HG03558 (cell line): ENCODE measurements around the gene CCNO.

Experiments
- ATAC-seq: cut with Tn5 transposase; IDR thresholded peaks from one replicate; pipeline ENCODE4 v1.9.1; 2021; ENCODE audit warnings: moderate number of reproducible peaks; ENCODE audit not compliant: unreplicated experiment; ENCODE audit errors: extremely low read depth

The CCNO gene

GRCh38 chr5:55223812-55224240 lies 9.6 kb downstream of the CCNO start:
- ATAC-seq = no peak

GRCh38 chr5:55222985-55223811 lies 10.2 kb downstream of the CCNO start:
- no peak for ATAC-seq

- no peak for ATAC-seq
These were observed 11.1 kb downstream of the CCNO start for GRCh38 chr5:55222092-55222984.

GRCh38 chr5:55220433-55221185 lies 12.8 kb downstream of the CCNO start:
- ATAC-seq = no peak

GRCh38 chr5:55219770-55220169 lies 13.6 kb downstream of the CCNO start:
- ATAC-seq = no peak

GRCh38 chr5:55218967-55219366 lies 14.4 kb downstream of the CCNO start:
- no peak for ATAC-seq

- ATAC-seq = no peak
These were observed 22.1 kb downstream of the CCNO start for GRCh38 chr5:55211184-55211874.

- no peak for ATAC-seq
These were observed 28.4 kb downstream of the CCNO start for GRCh38 chr5:55205001-55205400.

- no peak for ATAC-seq
These were observed 42.2 kb downstream of the CCNO start for GRCh38 chr5:55191165-55191564.

- no peak for ATAC-seq
These were observed 44.5 kb downstream of the CCNO start for GRCh38 chr5:55188656-55189540.

GRCh38 chr5:55187370-55187769 lies 46.0 kb downstream of the CCNO start:
- no peak for ATAC-seq
